Glutamatergic neuron (in vitro differentiated cells): ENCODE results near the gene SKI. TPM values are rescaled to one million over a fixed set of nuclear protein-coding genes. Genes with fewer than 3 reads are reported as not detected.
A peak's percentile ranks its signal among the peaks of the same experiment; 100 is the strongest.

Experiments used
- DNase-seq: peaks from one replicate; pipeline ENCODE4 v3.0.0; 2022
- H3K27ac Mint-ChIP-seq: one replicate; pipeline ENCODE4 v1.8.0; 2020; ENCODE audit warnings: mild to moderate bottlenecking, mixed read lengths, inconsistent platforms; ENCODE audit not compliant: unreplicated experiment
- H3K27me3 Mint-ChIP-seq: one replicate; pipeline ENCODE4 v1.8.0; 2020; ENCODE audit warnings: mild to moderate bottlenecking, moderate library complexity, mixed read lengths, inconsistent platforms; ENCODE audit not compliant: unreplicated experiment
- H3K36me3 Mint-ChIP-seq: one replicate; pipeline ENCODE4 v1.8.0; 2020; ENCODE audit warnings: mild to moderate bottlenecking, mixed read lengths, inconsistent platforms; ENCODE audit not compliant: unreplicated experiment
- H3K4me1 Mint-ChIP-seq: one replicate; pipeline ENCODE4 v1.8.0; 2020; ENCODE audit warnings: mild to moderate bottlenecking, low read depth, mixed read lengths, inconsistent platforms; ENCODE audit not compliant: unreplicated experiment
- H3K4me3 Mint-ChIP-seq: one replicate; pipeline ENCODE4 v1.8.0; 2020; ENCODE audit warnings: mild to moderate bottlenecking, mixed read lengths, inconsistent platforms; ENCODE audit not compliant: unreplicated experiment
- H3K9me3 Mint-ChIP-seq: one replicate; pipeline ENCODE4 v1.8.0; 2020; ENCODE audit warnings: mild to moderate bottlenecking, moderate library complexity, mixed read lengths, inconsistent platforms; ENCODE audit not compliant: unreplicated experiment
- total RNA-seq: library from RNA; stranded (reverse); fragmentation: NEBNext Ultra II Directional; extraction: Animal tissue kit (Norgen Biotek cat#: 25700); gene quantifications from one replicate; pipeline ENCODE4 v1.2.1, GENCODE V29; 2021; ENCODE audit not compliant: unreplicated experiment
- TF ChIP-seq, protein P1 (sequence below): fragments of 200-600 bp; sonication (generic); IDR thresholded peaks from one replicate; pipeline ENCODE4 v1.5.0; 2021; ENCODE audit not compliant: partially characterized antibody, unreplicated experiment

The SKI gene
- total RNA-seq, 1 donor from 2014 or later, result 143 TPM

DNA sequence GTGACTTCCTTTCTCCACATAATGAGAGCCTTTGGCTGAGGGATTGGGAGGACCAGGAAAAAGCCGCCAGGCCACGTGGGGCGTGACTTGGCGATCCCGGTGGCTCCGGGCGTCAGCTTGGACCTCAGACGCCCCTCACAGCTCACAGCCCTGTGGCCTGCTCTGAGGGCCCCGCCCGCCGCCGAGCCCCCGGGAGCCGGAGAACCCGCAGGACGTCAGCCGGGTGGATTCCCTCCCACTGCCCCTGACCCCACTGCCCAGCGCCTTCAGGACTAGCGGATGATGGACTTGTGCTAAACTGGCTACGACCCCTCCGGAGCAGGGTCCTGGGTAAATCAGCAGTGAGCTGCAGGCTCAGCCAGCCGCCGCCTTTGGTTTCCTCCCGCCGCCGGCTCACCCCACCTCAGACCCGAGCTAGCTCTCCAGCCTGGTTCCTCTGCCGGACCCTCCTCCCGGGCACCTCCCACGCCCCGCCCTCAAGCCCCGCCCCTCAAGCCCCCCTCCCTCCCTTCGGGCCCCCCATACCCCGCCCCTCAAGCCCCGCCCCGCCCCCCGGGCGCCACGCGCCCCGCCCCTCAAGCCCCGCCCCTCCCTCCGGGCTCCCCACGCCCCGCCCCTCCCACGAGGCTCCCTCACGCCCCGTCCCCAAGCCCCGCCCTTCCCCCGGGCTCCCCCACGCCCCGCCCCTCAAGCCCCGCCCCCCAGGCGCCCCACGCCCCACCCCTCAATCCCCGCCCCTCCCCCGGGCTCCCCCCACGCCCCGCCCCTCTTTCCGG is 23.5 kb upstream of the SKI start:
- Mint-ChIP-seq H3K27ac (no peak overlapping the region), H3K4me1 (peaks cover 13% of the 10 kb centered on the region), H3K9me3 (peaks cover 4% of the 10 kb centered on the region), H3K4me3 (peak overlapping the region; percentile 74), H3K36me3 (no peaks in the 10 kb centered on the region), H3K27me3 (no peaks in the 10 kb centered on the region)
- TF ChIP-seq, protein P1, sequence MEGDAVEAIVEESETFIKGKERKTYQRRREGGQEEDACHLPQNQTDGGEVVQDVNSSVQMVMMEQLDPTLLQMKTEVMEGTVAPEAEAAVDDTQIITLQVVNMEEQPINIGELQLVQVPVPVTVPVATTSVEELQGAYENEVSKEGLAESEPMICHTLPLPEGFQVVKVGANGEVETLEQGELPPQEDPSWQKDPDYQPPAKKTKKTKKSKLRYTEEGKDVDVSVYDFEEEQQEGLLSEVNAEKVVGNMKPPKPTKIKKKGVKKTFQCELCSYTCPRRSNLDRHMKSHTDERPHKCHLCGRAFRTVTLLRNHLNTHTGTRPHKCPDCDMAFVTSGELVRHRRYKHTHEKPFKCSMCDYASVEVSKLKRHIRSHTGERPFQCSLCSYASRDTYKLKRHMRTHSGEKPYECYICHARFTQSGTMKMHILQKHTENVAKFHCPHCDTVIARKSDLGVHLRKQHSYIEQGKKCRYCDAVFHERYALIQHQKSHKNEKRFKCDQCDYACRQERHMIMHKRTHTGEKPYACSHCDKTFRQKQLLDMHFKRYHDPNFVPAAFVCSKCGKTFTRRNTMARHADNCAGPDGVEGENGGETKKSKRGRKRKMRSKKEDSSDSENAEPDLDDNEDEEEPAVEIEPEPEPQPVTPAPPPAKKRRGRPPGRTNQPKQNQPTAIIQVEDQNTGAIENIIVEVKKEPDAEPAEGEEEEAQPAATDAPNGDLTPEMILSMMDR, result no peak
- peak; percentile 86 for DNase-seq

DNA sequence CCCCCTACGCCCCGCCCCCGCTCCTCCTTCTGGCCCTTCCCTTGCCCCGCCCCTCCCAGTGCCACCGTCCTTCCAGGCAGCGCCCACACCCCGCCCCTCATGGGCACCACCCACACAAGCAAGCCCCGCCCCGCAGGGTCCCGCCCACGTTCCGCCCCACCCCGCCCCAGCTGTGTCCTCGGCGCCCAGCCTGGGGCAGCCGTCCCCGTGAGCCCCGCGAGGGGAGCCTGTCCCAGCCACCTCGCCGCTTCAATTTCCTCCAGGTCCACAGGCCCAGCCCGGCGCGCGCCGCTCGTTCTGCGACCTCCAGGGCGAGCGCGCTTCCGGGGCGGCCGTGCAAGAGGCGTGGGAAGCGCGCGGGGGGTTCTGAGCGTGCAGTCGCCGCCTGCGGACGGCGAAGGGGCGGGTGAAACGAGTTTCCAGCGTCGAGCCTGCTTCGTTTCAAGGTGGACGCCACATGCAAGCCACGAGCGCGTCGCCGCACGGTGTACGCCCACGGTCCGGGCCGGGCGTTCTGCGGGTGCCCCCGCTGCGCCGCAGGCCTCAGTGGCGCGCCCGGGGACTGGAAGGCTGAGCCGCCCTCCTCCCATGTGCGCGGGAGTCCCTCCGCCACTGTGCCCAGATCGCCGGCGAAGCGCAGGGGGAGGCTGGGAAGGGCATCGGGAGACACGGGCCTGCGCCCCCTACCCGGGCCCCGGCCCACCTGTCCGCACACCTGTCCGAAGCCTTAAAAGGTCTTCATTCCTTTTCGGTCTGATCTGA is 22.7 kb upstream of the SKI start:
- Mint-ChIP-seq H3K4me1 (peaks cover 14% of the 10 kb centered on the region), H3K27ac (no peak overlapping the region), H3K9me3 (peaks cover 3% of the 10 kb centered on the region), H3K4me3 (no peak overlapping the region), H3K36me3 (no peaks in the 10 kb centered on the region), H3K27me3 (no peaks in the 10 kb centered on the region)
- TF ChIP-seq, protein P1, result peak; percentile 10
- peak; percentile 94 for DNase-seq

DNA sequence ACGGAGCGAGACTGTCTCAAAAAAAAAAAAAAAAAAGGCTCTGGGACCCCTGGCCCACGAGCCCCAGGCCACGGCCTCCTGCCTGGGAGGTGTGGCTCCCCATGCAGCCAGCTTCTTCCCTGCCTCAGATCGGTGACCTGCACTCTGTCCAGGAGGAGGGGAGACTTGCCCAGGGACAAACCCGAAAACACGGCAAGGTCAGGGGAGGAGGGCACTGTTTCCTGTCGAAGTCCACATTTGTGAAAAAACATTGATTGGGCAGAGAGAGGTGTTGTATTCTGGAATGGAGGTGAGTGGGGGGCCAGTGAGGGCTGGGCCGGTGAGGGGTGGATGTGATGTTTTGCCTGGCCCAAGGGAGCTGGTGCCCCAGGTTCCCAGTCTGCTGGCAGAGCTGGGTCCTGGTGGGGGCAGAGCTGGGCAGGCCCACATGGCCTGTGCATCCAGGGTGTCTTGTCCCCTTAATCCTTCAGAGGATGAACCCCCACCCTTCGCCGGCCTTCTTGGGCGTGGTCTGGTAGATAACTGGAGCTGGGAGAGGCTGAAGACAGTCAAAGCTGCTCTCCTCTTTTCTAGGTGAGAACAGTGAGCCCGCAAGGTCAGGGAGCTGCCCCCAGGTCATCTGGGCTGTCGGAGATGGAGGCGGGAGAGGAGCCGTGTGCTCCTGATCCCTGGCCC is 21.2 kb upstream of the SKI start:
- no peaks in the 10 kb centered on the region for H3K27me3 Mint-ChIP-seq
- H3K27ac Mint-ChIP-seq, result no peak overlapping the region
- peaks cover 14% of the 10 kb centered on the region for H3K4me1 Mint-ChIP-seq
- H3K9me3 Mint-ChIP-seq, result peaks cover 3% of the 10 kb centered on the region
- TF ChIP-seq, protein P1, result no peak
- DNase-seq, result no peak
- no peak overlapping the region for H3K4me3 Mint-ChIP-seq
- H3K36me3 Mint-ChIP-seq, result no peaks in the 10 kb centered on the region

DNA sequence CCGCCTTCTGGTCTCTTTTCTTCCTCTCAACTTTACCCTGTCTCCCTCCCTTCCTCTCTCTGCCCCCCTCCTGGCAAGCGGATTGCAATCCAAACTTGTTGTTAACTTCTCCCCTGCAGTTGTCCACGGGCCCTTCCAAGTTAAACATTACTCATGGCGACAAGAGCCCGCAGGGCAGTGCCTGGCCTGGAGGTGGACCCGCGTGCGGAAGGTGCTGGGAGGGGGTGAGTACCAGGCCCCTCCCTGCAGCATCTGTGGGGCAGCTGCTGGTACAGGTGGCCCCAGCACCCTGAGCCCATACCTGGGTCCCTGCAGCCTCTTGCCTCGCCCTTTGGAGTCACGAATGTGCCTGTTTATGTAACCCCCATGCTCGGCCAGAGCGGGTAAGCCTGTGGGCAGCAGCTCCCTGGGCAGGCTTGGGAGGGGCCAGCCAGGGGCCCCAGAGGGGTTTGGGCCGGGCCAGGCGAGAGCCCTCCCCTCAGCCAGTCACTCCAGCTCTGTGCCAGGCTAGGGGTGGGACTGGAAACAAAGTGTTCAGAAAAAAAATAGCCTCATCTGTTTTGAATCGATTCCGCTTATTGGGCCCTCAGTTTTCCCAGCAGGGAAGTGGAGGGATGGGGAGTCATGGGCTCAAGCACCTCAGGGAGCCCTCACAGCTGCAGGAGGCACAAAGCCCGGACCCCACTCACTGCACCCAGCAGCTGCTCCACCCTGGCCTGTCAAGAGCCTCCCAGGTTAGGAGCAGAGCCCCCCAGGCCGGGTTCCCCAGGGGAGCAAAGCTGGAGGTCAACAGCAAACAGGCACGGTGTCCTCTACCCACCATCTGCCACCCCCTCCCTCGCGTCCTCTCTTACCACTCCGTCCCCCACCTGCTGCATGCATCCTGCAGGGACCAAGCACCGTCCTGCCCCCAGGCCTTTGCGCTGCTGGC is 19.5 kb upstream of the SKI start:
- H3K27ac Mint-ChIP-seq, result peak overlapping the region; percentile 79
- TF ChIP-seq, protein P1, result no peak
- peaks cover 2% of the 10 kb centered on the region for H3K27me3 Mint-ChIP-seq
- H3K9me3 Mint-ChIP-seq, result no peaks in the 10 kb centered on the region
- DNase-seq, result no peak
- H3K4me1 Mint-ChIP-seq, result peaks cover 14% of the 10 kb centered on the region
- H3K4me3 Mint-ChIP-seq, result peak overlapping the region; percentile 47
- H3K36me3 Mint-ChIP-seq, result no peaks in the 10 kb centered on the region
